IMR-90 (cell line): ENCODE measurements around the gene TM9SF4. TPM values are rescaled to one million over a fixed set of nuclear protein-coding genes. Genes with fewer than 3 reads are reported as not detected.

ENCODE experiments used
- ATAC-seq: fragments of 200-7000 bp; cut with Tn5 transposase; 2 replicates; pipeline ENCODE4 v1.9.1; 2020; ENCODE audit warnings: low read depth, mild to moderate bottlenecking, moderate library complexity
- BruUV-seq: library from RNA; stranded (reverse); fragments of 400-500 nt; replicated peaks from 2 replicates; lab custom pipeline; 2021; lab: Mats Ljungman, UMichigan
- CTCF ChIA-PET: fragments of 300-600 bp; formaldehyde crosslinking; extraction: SDS; loops from one replicate; lab custom pipeline; 2021; ENCODE audit warnings: antibody characterized with exemption; lab: Yijun Ruan, JAX
- POLR2A ChIA-PET: fragments of 300-600 bp; sonication (Branson Sonifier 250); formaldehyde crosslinking; loops from one replicate; lab custom pipeline; 2022; ENCODE audit warnings: antibody characterized with exemption; ENCODE audit not compliant: unreplicated experiment; lab: Charles Lee
- DNase-seq: peaks from one replicate; pipeline ENCODE4 v3.0.0; 2013
- H2AFZ ChIP-seq: replicated peaks from 2 replicates; pipeline ENCODE3; 2013; ENCODE audit warnings: low read length, mild to moderate bottlenecking; ENCODE audit not compliant: poor library complexity
- H2AK5ac ChIP-seq: 2 replicates; pipeline ENCODE4 v1.6.1; 2013; ENCODE audit warnings: low read depth, low read length, inconsistent platforms
- H2AK9ac ChIP-seq: replicated peaks from 2 replicates; pipeline ENCODE3; 2013; ENCODE audit warnings: mild to moderate bottlenecking, low read depth, low read length, moderate library complexity; ENCODE audit not compliant: poor library complexity
- H2BK120ac ChIP-seq: 2 replicates; pipeline ENCODE4 v1.6.1; 2013; ENCODE audit warnings: low read depth, low read length, inconsistent platforms
- H2BK15ac ChIP-seq: 3 replicates; pipeline ENCODE4 v1.6.1; 2013; ENCODE audit warnings: low read depth, low read length, inconsistent platforms
- H2BK20ac ChIP-seq: 2 replicates; pipeline ENCODE4 v1.6.1; 2013; ENCODE audit warnings: low read depth, mild to moderate bottlenecking, inconsistent platforms, low read length, moderate library complexity
- H2BK5ac ChIP-seq: 2 replicates; pipeline ENCODE4 v1.6.1; 2013; ENCODE audit warnings: mild to moderate bottlenecking, low read depth, low read length, inconsistent platforms; ENCODE audit not compliant: poor library complexity, severe bottlenecking
- H3K14ac ChIP-seq: replicated peaks from 2 replicates; pipeline ENCODE4 v1.6.1; 2013; ENCODE audit warnings: low read depth, low read length, inconsistent platforms
- H3K18ac ChIP-seq: 2 replicates; pipeline ENCODE4 v1.6.1; 2013; ENCODE audit warnings: low read depth, low read length, control low read depth
- H3K23ac ChIP-seq: 2 replicates; pipeline ENCODE4 v1.6.1; 2013; ENCODE audit warnings: low read depth, low read length, inconsistent platforms
- H3K27ac ChIP-seq: 2 replicates; pipeline ENCODE4 v1.5.1; 2013; ENCODE audit warnings: mild to moderate bottlenecking, control low read depth, low read length; ENCODE audit not compliant: insufficient read depth
- H3K27me3 ChIP-seq: 2 replicates; pipeline ENCODE4 v1.6.1; 2013; ENCODE audit warnings: low read length; ENCODE audit not compliant: control insufficient read depth, insufficient read depth
- H3K36me3 ChIP-seq: 2 replicates; pipeline ENCODE4 v1.6.1; 2013; ENCODE audit warnings: low read length, mixed read lengths; ENCODE audit not compliant: control insufficient read depth, insufficient read depth
- H3K4ac ChIP-seq: 2 replicates; pipeline ENCODE4 v1.6.1; 2013; ENCODE audit warnings: low read depth, low read length, inconsistent platforms
- H3K4me1 ChIP-seq: 2 replicates; pipeline ENCODE4 v1.6.1; 2013; ENCODE audit warnings: low read length, mixed read lengths; ENCODE audit not compliant: control insufficient read depth, insufficient read depth
- H3K4me2 ChIP-seq: 2 replicates; pipeline ENCODE4 v1.6.1; 2013; ENCODE audit warnings: low read depth, mild to moderate bottlenecking, control low read depth, low read length, moderate library complexity
- H3K4me3 ChIP-seq: 2 replicates; pipeline ENCODE4 v1.5.1; 2013; ENCODE audit warnings: low read depth, mild to moderate bottlenecking, control low read depth, low read length, moderate library complexity; ENCODE audit not compliant: insufficient read depth
- H3K56ac ChIP-seq: 2 replicates; pipeline ENCODE4 v1.6.1; 2013; ENCODE audit warnings: low read length, inconsistent platforms; ENCODE audit not compliant: insufficient read depth; ENCODE audit errors: extremely low read depth
- H3K79me1 ChIP-seq, 2 experiments: 2 replicates each; pipeline ENCODE4 v1.6.1; 2013; ENCODE audit warnings: low read length in 2 of 2, inconsistent platforms in 1 of 2, low read depth in 1 of 2
- H3K9ac ChIP-seq: 2 replicates; pipeline ENCODE4 v1.6.1; 2013; ENCODE audit warnings: low read depth, low read length, control low read depth
- H3K9me1 ChIP-seq: 2 replicates; pipeline ENCODE4 v1.6.1; 2013; ENCODE audit warnings: low read length, inconsistent platforms; ENCODE audit not compliant: insufficient read depth
- H3K9me3 ChIP-seq: 2 replicates; pipeline ENCODE4 v1.6.1; 2013; ENCODE audit warnings: low read length; ENCODE audit not compliant: control insufficient read depth, insufficient read depth
- H4K20me1 ChIP-seq: 2 replicates; pipeline ENCODE4 v1.6.1; 2013; ENCODE audit warnings: low read length, inconsistent platforms; ENCODE audit not compliant: insufficient read depth
- H4K5ac ChIP-seq: 2 replicates; pipeline ENCODE4 v1.6.1; 2013; ENCODE audit warnings: mild to moderate bottlenecking, low read depth, low read length, control low read depth
- H4K8ac ChIP-seq, 2 experiments: 2 replicates each; pipeline ENCODE4 v1.6.1; 2013; ENCODE audit warnings: low read depth in 2 of 2, low read length in 2 of 2, control low read depth in 1 of 2, inconsistent platforms in 1 of 2
- H4K91ac ChIP-seq: 2 replicates; pipeline ENCODE4 v1.6.1; 2013; ENCODE audit warnings: low read depth, low read length, inconsistent platforms; ENCODE audit not compliant: insufficient read depth
- BHLHE40 ChIP-seq: fragments of 150-350 bp; IDR thresholded peaks from 2 replicates; pipeline ENCODE4 v1.6.1; 2016; ENCODE audit warnings: mild to moderate bottlenecking, low read depth, low read length
- CEBPB ChIP-seq: IDR thresholded peaks from 2 replicates; pipeline ENCODE4 v1.6.1; 2012; ENCODE audit warnings: low read depth, low read length, improper control_type of control experiment
- CHD1 ChIP-seq: IDR thresholded peaks from 2 replicates; pipeline ENCODE4 v1.6.1; 2012; ENCODE audit warnings: low read depth, low read length, improper control_type of control experiment
- ELK1 ChIP-seq: fragments of 150-350 bp; IDR thresholded peaks from 2 replicates; pipeline ENCODE4 v1.6.1; 2016; ENCODE audit warnings: low read depth, mild to moderate bottlenecking, low read length, moderate library complexity, borderline replicate concordance
- FOS ChIP-seq: fragments of 150-350 bp; IDR thresholded peaks from 2 replicates; pipeline ENCODE4 v1.6.1; 2016; ENCODE audit warnings: low read depth, low read length
- MAFK ChIP-seq: IDR thresholded peaks from 2 replicates; pipeline ENCODE4 v1.6.1; 2012; ENCODE audit warnings: low read depth, low read length, improper control_type of control experiment
- MAZ ChIP-seq: IDR thresholded peaks from 2 replicates; pipeline ENCODE4 v1.6.1; 2012; ENCODE audit warnings: low read depth, mild to moderate bottlenecking, low read length, improper control_type of control experiment, moderate library complexity, borderline replicate concordance
- MXI1 ChIP-seq: IDR thresholded peaks from 2 replicates; pipeline ENCODE4 v1.6.1; 2012; ENCODE audit warnings: low read depth, mild to moderate bottlenecking, low read length, moderate library complexity, borderline replicate concordance
- NFE2L2 ChIP-seq: fragments of 150-350 bp; IDR thresholded peaks from 2 replicates; pipeline ENCODE4 v1.6.1; 2016; ENCODE audit warnings: low read depth, mild to moderate bottlenecking, low read length
- RCOR1 ChIP-seq: IDR thresholded peaks from 2 replicates; pipeline ENCODE4 v1.6.1; 2012; ENCODE audit warnings: mild to moderate bottlenecking, low read length, improper control_type of control experiment; ENCODE audit not compliant: insufficient replicate concordance
- RFX5 ChIP-seq: IDR thresholded peaks from 2 replicates; pipeline ENCODE4 v1.8.0; 2012; ENCODE audit warnings: low read depth, mild to moderate bottlenecking, low read length, moderate library complexity
- SMC3 ChIP-seq: fragments of 150-350 bp; IDR thresholded peaks from 2 replicates; pipeline ENCODE4 v1.6.1; 2016; ENCODE audit warnings: low read depth, mild to moderate bottlenecking, antibody characterized with exemption, low read length, moderate library complexity
- USF2 ChIP-seq: fragments of 150-350 bp; IDR thresholded peaks from 2 replicates; pipeline ENCODE4 v1.6.1; 2017; ENCODE audit warnings: mild to moderate bottlenecking, antibody characterized with exemption, low read length, low read depth
- WGBS, 2 experiments: methylation state at CpG; one replicate each; pipeline versions ENCODE4 v1.1.5 to v1.1.7; 2013; ENCODE audit warnings: missing lambda C conversion rate in 2 of 2; ENCODE audit not compliant: insufficient read length in 1 of 2; ENCODE audit errors: extremely low coverage in 2 of 2; 5-methylcytosine and 5-hydroxymethylcytosine counted together
- dilution Hi-C: fragments of 300-500 bp; cut with HindIII; formaldehyde crosslinking; loops from one replicate; pipeline ENCODE4 v1.14.3; 2018; ENCODE audit warnings: low sequenced_read_pairs; ENCODE audit not compliant: unreplicated experiment
- in situ Hi-C: fragments of 300-500 bp; cut with MboI; formaldehyde crosslinking; loops from 3 replicates; pipeline ENCODE4 v1.14.3; 2019; ENCODE audit warnings: low sequenced_read_pairs, inconsistent platforms, mixed read lengths
- intact Hi-C: fragments of 100-400 bp; cut with micrococcal nuclease; formaldehyde crosslinking; loops from 2 replicates; pipeline ENCODE4 v1.10.0; 2022
- polyA plus RNA-seq, 3 experiments: library from polyadenylated mRNA; depleted of rRNA; stranded (reverse); fragments of >200 nt; gene quantifications; 2 replicates each; pipeline ENCODE4 v1.2.3, GENCODE V29; 2012; ENCODE audit warnings: low replicate concordance in 1 of 3
- total RNA-seq: library from RNA; depleted of rRNA; stranded (reverse); fragments of >200 nt; gene quantifications from 2 replicates; pipeline ENCODE4 v1.2.3, GENCODE V29; 2012

The TM9SF4 gene
- total and polyA plus RNA-seq, 2 of the 4 experiments (the other 2 are of a cell fraction): 35.3 to 59.1 TPM

- in situ Hi-C loops: no loop called here
- CTCF ChIA-PET: no interaction called here
- H2AFZ ChIP-seq: no peak overlapping the region
Observed at GRCh38 chr20:32087070-32087469, 22.4 kb upstream of the TM9SF4 start.

More at GRCh38 chr20:32087070-32087469, 22.4 kb upstream of the TM9SF4 start:
- Histone ChIP-seq H2BK120ac (no peak overlapping the region), H3K4me3 (no peak overlapping the region), H3K27ac (no peak overlapping the region), H3K9ac (no peak overlapping the region), H3K79me1 (no peaks in the 10 kb centered on the region), H2AK5ac (no peak overlapping the region; the same call in 1 of the 2 replicates), H3K18ac (no peak overlapping the region), H3K9me3 (peaks cover 4% of the 10 kb centered on the region; the same call in 1 of the 2 replicates), H4K20me1 (no peaks in the 10 kb centered on the region), H3K56ac (no peak overlapping the region), H3K4ac (no peak overlapping the region), H4K5ac (no peak overlapping the region), H3K36me3 (no peaks in the 10 kb centered on the region), H2AK9ac (no peak overlapping the region), H3K14ac (no peak overlapping the region), H3K4me1 (no peaks in the 10 kb centered on the region; the same call in 1 of the 2 replicates), H4K8ac (no peak overlapping the region), H2BK5ac (no peak overlapping the region), H3K27me3 (peaks cover 51% of the 10 kb centered on the region), H3K23ac (no peak overlapping the region), H2BK20ac (no peak overlapping the region), H4K91ac (no peak overlapping the region), H2BK15ac (no peak overlapping the region), H3K4me2 (no peak overlapping the region), H3K9me1 (no peaks in the 10 kb centered on the region)
- DNase-seq: no peak
- WGBS, 2 experiments: no CpG with 5 or more reads among the region's 3 CpGs
- dilution Hi-C loops: no loop called here
- no peak for TF ChIP-seq FOS
- no peak for TF ChIP-seq MXI1
- no peak for TF ChIP-seq CEBPB
- TF ChIP-seq ELK1: no peak
- TF ChIP-seq MAFK: no peak
- no peak for TF ChIP-seq CHD1
- TF ChIP-seq MAZ: no peak
- TF ChIP-seq SMC3: no peak
- no peak for TF ChIP-seq NFE2L2
- no peak for TF ChIP-seq USF2
- no peak for TF ChIP-seq RCOR1
- no peak for TF ChIP-seq BHLHE40
- TF ChIP-seq RFX5: no peak
- intact Hi-C loops: no loop called here
- POLR2A ChIA-PET: no interaction called here
- no TSS peak for BruUV-seq
- ATAC-seq: no peak
